Body of pancreas (tissue), 4 donors: ENCODE results near the gene RFX7.

Experiments used
- CTCF ChIP-seq, 7 experiments: fragments of 450-650 bp in 4 of 7; fragments of 200-600 bp in 3 of 7; sonication (generic) in 3 of 7; IDR thresholded peaks; one replicate each; pipeline ENCODE4 v1.5.1; 2016 to 2019; ENCODE audit warnings: antibody characterized with exemption in 7 of 7
- POLR2A ChIP-seq, 3 donors: fragments of 450-650 bp; IDR thresholded peaks; one replicate each; pipeline ENCODE4 v1.6.1; 2016; ENCODE audit warnings: antibody characterized with exemption in 3 of 3, mild to moderate bottlenecking in 2 of 3

DNA sequence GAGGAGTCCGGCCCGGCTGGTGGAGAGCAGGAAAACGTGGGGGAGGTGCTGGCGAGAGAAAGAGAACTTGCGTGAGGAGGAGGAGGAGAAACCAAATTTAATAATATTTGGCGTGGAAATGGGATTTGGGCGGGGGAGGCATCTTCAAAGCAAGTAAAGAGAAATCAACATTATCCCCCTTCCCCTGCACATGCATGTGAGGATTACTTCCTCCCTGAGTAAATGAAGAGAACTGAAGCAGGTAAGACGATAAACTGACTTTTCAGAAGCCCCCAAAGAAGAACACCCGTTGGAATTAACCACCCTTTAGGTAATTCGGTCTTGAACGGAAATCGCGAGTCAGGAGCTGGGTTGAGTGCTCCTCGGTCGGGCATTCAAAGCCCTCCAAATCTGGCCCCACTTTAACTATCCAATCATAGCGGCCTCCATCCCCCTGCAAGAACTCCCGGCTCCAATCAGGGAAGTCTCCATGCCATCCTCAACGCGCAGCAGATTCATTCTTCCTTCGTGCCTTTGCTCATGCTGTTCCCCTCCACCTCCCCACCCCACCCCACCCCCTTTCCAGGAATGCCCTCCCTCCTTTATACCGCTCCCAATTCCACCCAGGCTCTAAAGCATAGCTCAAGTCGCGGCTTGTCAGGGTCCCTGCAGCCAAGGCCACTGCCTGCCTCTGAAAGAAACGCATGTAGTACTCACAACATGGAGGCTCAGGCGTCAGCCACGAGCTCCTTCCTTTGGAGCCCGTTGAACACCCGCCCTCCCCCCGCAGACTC is 545 bp upstream of the RFX7 start:
- TF ChIP-seq CTCF (IDR thresholded peaks at IDR 0.05): no peak
- no peak for TF ChIP-seq POLR2A (IDR thresholded peaks at IDR 0.05)
